ENCODE results near the gene B4GALNT4.
"Not testable (repeated sequence)": the region's sequence is repeated elsewhere in the genome, so short reads cannot be mapped to it uniquely, and the experiment has no call there.

Gene B4GALNT4

GRCh38 chr11:377174-377865, 8.0 kb downstream of the B4GALNT4 start:
- no peak for DNase-seq

- no peak for DNase-seq
Observed at GRCh38 chr11:377883-378500, 8.7 kb downstream of the B4GALNT4 start.

GRCh38 chr11:379205-380094, 10.2 kb downstream of the B4GALNT4 start:
- no peak for DNase-seq

GRCh38 chr11:380095-380480, 10.8 kb downstream of the B4GALNT4 start:
- no peak for DNase-seq

GRCh38 chr11:380491-380890, 11.2 kb downstream of the B4GALNT4 start:
- DNase-seq, result no peak

- no peak for DNase-seq
Observed at GRCh38 chr11:380996-381395, 11.7 kb downstream of the B4GALNT4 start.

- no peak for DNase-seq
Observed at GRCh38 chr11:381501-382072, 12.3 kb downstream of the B4GALNT4 start.

GRCh38 chr11:382081-382629, 12.9 kb downstream of the B4GALNT4 start:
- no peak for DNase-seq

- no peak for DNase-seq
Observed at GRCh38 chr11:383431-383830, 14.1 kb downstream of the B4GALNT4 start.

GRCh38 chr11:384511-384910, 15.2 kb downstream of the B4GALNT4 start:
- DNase-seq, result no peak

GRCh38 chr11:385594-386351, 16.5 kb downstream of the B4GALNT4 start:
- no peak for DNase-seq

- DNase-seq, result no peak
Observed at GRCh38 chr11:386483-386882, 17.2 kb downstream of the B4GALNT4 start.

GRCh38 chr11:387193-387793, 18.0 kb downstream of the B4GALNT4 start:
- no peak for DNase-seq

GRCh38 chr11:389369-389768, 20.1 kb downstream of the B4GALNT4 start:
- DNase-seq, result not testable (repeated sequence)

- DNase-seq, result no peak
Observed at GRCh38 chr11:390175-390574, 20.9 kb downstream of the B4GALNT4 start.

GRCh38 chr11:391117-392017, 22.1 kb downstream of the B4GALNT4 start:
- DNase-seq, result no peak

- no peak for DNase-seq
Observed at GRCh38 chr11:392102-392777, 22.9 kb downstream of the B4GALNT4 start.

GRCh38 chr11:393219-394033, 24.1 kb downstream of the B4GALNT4 start:
- no peak for DNase-seq
